ENCODE data around the gene DDIT4. TPM values are rescaled to one million over a fixed set of nuclear protein-coding genes. Genes with fewer than 3 reads are reported as not detected.

Gene DDIT4
- total and polyA plus RNA-seq, 2 experiments from 2014 or later = 114 to 136 TPM

DNA sequence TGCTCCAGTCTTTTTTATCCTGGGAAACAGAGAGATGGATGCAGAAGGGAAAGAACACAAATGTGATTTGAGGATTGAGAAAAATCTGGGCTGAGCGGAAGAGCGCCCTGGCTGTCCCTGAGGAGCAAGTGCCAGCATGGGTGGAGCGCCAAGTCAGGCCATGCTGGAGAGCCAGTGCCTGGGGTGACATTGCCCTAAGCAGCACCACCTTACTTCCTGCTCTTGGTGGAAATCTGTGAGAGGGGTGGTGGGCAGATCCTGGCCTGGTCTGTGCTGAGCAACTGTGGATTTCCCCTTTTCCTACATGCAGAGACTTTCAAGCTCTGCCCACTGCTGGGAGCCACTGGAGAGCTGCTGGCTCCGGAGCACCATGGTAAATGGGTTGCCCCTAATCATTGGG is 36.9 kb downstream of the DDIT4 start:
- H3K4me1 Mint-ChIP-seq = peaks cover 26% of the 10 kb centered on the region
- H3K27ac ChIP-seq (ENCODE audit: low read depth) = peak overlapping the region; percentile 76; the same call in 1 of the 2 replicates
- no peaks in the 10 kb centered on the region; the same call in 2 of the 3 replicates for H3K36me3 Mint-ChIP-seq (ENCODE audit: low read depth)
- ATAC-seq (peak; percentile 12), DNase-seq (ENCODE audit: low spot score) (no peak)
- H2AFZ ChIP-seq = peak overlapping the region; percentile 88
- TF ChIP-seq CREB1 (CRISPR knock-in tag; IDR thresholded peaks at IDR 0.05; ENCODE audit: low read depth) (no peak), STAT1 (IDR thresholded peaks at IDR 0.05; ENCODE audit: unreplicated experiment) (no peak)
- TF ChIP-seq, protein P1, sequence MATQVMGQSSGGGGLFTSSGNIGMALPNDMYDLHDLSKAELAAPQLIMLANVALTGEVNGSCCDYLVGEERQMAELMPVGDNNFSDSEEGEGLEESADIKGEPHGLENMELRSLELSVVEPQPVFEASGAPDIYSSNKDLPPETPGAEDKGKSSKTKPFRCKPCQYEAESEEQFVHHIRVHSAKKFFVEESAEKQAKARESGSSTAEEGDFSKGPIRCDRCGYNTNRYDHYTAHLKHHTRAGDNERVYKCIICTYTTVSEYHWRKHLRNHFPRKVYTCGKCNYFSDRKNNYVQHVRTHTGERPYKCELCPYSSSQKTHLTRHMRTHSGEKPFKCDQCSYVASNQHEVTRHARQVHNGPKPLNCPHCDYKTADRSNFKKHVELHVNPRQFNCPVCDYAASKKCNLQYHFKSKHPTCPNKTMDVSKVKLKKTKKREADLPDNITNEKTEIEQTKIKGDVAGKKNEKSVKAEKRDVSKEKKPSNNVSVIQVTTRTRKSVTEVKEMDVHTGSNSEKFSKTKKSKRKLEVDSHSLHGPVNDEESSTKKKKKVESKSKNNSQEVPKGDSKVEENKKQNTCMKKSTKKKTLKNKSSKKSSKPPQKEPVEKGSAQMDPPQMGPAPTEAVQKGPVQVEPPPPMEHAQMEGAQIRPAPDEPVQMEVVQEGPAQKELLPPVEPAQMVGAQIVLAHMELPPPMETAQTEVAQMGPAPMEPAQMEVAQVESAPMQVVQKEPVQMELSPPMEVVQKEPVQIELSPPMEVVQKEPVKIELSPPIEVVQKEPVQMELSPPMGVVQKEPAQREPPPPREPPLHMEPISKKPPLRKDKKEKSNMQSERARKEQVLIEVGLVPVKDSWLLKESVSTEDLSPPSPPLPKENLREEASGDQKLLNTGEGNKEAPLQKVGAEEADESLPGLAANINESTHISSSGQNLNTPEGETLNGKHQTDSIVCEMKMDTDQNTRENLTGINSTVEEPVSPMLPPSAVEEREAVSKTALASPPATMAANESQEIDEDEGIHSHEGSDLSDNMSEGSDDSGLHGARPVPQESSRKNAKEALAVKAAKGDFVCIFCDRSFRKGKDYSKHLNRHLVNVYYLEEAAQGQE (IDR thresholded peaks at IDR 0.05; ENCODE audit: unreplicated experiment) = no peak
- no peaks in the 10 kb centered on the region for H3K36me3 ChIP-seq (ENCODE audit: insufficient read depth)
- no peaks in the 10 kb centered on the region for H3K9me2 ChIP-seq (ENCODE audit: insufficient read depth)
- no peaks in the 10 kb centered on the region for H3F3A ChIP-seq (replicated peaks; ENCODE audit: low read depth)
- H3K79me2 ChIP-seq (replicated peaks; ENCODE audit: insufficient read depth) = no peaks in the 10 kb centered on the region
- H3K4me1 ChIP-seq (ENCODE audit: insufficient read depth) = peaks cover 19% of the 10 kb centered on the region
- no peak overlapping the region; the same call in 2 of the 3 replicates for H3K4me3 Mint-ChIP-seq
- H3K4me2 ChIP-seq = peak overlapping the region; percentile 66
- no peak overlapping the region for H3K27ac Mint-ChIP-seq
- no peaks in the 10 kb centered on the region for H4K20me1 ChIP-seq (replicated peaks; ENCODE audit: insufficient read depth)
- H3K9me3 Mint-ChIP-seq = no peaks in the 10 kb centered on the region
- no peak overlapping the region for H3K4me3 ChIP-seq
- peaks cover 14% of the 10 kb centered on the region for H3K27me3 Mint-ChIP-seq (ENCODE audit: insufficient read depth, low read depth, poor library complexity)
- no peaks in the 10 kb centered on the region for H3K27me3 ChIP-seq (ENCODE audit: insufficient read depth)

DNA sequence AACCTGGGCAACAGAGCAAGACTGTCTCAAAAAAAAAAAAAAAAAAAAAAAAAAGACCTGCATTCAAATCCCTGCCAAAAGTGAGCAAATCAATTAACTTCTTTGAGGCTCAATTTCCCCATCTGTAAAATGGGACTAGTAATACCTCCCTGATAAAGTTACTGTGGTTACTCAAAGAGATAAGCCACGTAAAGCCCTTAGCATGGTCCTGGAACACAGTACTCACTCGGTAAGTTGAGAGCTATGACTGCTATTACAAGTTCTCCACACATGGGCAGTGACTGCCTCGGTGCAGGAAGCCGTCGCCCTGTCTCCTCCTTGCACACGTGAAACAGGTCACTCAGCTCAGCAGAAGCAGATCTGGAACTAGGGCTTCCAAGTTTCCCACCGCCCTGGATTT is 37.9 kb downstream of the DDIT4 start:
- no peak overlapping the region for H2AFZ ChIP-seq
- H3K4me1 Mint-ChIP-seq = peaks cover 31% of the 10 kb centered on the region
- H3K4me1 ChIP-seq (ENCODE audit: insufficient read depth) = peaks cover 21% of the 10 kb centered on the region
- H3K9me2 ChIP-seq (ENCODE audit: insufficient read depth) = no peaks in the 10 kb centered on the region
- no peaks in the 10 kb centered on the region for H3F3A ChIP-seq (replicated peaks; ENCODE audit: low read depth)
- no peaks in the 10 kb centered on the region for H3K36me3 ChIP-seq (ENCODE audit: insufficient read depth)
- H3K27me3 Mint-ChIP-seq (ENCODE audit: insufficient read depth, low read depth, poor library complexity) = peaks cover 14% of the 10 kb centered on the region
- H3K27ac ChIP-seq (ENCODE audit: low read depth) = no peak overlapping the region
- DNase-seq (ENCODE audit: low spot score) (no peak), ATAC-seq (no peak)
- H3K9me3 Mint-ChIP-seq = no peaks in the 10 kb centered on the region
- H3K4me3 ChIP-seq = no peak overlapping the region
- H4K20me1 ChIP-seq (replicated peaks; ENCODE audit: insufficient read depth) = no peaks in the 10 kb centered on the region
- no peak for TF ChIP-seq POLR2AphosphoS5 (IDR thresholded peaks at IDR 0.05; ENCODE audit: low read depth)
- no peak overlapping the region for H3K4me2 ChIP-seq
- no peaks in the 10 kb centered on the region for H3K27me3 ChIP-seq (ENCODE audit: insufficient read depth)
- H3K4me3 Mint-ChIP-seq = no peak overlapping the region
- no peaks in the 10 kb centered on the region for H3K79me2 ChIP-seq (replicated peaks; ENCODE audit: insufficient read depth)
- H3K36me3 Mint-ChIP-seq (ENCODE audit: low read depth) = no peaks in the 10 kb centered on the region; the same call in 2 of the 3 replicates
- H3K27ac Mint-ChIP-seq = no peak overlapping the region

DNA sequence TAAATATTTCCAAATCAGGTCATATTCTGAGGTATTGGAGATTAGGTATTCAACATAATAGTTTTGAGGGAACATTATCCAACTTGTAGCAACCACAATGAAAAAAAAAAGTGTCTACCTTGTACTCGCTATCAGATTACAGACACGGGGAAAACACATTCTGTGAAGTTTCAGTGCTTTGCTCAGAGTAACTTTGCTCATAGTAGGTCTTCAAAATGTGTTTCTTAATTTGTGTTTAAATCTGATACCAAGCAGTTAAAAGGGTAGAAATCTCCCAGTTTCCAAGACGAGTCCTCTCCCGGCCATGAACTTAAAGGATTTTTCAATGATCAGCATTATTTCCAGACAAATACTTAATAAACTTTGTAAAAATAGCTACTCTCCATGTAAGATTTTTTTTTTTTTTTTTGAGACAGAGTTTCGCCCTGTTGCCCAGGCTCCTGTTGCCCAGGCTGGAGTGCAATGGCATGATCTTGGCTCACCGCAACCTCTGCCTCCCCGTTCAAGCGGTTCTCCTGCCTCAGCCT is 39.2 kb downstream of the DDIT4 start:
- no peaks in the 10 kb centered on the region for H3K27me3 ChIP-seq (ENCODE audit: insufficient read depth)
- H3K9me2 ChIP-seq (ENCODE audit: insufficient read depth) = no peaks in the 10 kb centered on the region
- ATAC-seq = no peak
- Mint-ChIP-seq H3K27ac (no peak overlapping the region), H3K27me3 (ENCODE audit: insufficient read depth, low read depth, poor library complexity) (peaks cover 14% of the 10 kb centered on the region), H3K4me3 (no peak overlapping the region), H3K36me3 (ENCODE audit: low read depth) (no peaks in the 10 kb centered on the region; the same call in 2 of the 3 replicates), H3K4me1 (peaks cover 36% of the 10 kb centered on the region), H3K9me3 (no peaks in the 10 kb centered on the region)
- no peak overlapping the region for H3K4me3 ChIP-seq
- no peaks in the 10 kb centered on the region for H3F3A ChIP-seq (replicated peaks; ENCODE audit: low read depth)
- H2AFZ ChIP-seq = no peak overlapping the region
- no peaks in the 10 kb centered on the region for H3K36me3 ChIP-seq (ENCODE audit: insufficient read depth)
- H3K27ac ChIP-seq (ENCODE audit: low read depth) = peak overlapping the region; percentile 21; the same call in 1 of the 2 replicates
- H3K79me2 ChIP-seq (replicated peaks; ENCODE audit: insufficient read depth) = no peaks in the 10 kb centered on the region
- H3K4me1 ChIP-seq (ENCODE audit: insufficient read depth) = peaks cover 21% of the 10 kb centered on the region
- H4K20me1 ChIP-seq (replicated peaks; ENCODE audit: insufficient read depth) = no peaks in the 10 kb centered on the region
- no peak for DNase-seq (ENCODE audit: low spot score)
- H3K4me2 ChIP-seq = no peak overlapping the region
- TF ChIP-seq, protein P2, sequence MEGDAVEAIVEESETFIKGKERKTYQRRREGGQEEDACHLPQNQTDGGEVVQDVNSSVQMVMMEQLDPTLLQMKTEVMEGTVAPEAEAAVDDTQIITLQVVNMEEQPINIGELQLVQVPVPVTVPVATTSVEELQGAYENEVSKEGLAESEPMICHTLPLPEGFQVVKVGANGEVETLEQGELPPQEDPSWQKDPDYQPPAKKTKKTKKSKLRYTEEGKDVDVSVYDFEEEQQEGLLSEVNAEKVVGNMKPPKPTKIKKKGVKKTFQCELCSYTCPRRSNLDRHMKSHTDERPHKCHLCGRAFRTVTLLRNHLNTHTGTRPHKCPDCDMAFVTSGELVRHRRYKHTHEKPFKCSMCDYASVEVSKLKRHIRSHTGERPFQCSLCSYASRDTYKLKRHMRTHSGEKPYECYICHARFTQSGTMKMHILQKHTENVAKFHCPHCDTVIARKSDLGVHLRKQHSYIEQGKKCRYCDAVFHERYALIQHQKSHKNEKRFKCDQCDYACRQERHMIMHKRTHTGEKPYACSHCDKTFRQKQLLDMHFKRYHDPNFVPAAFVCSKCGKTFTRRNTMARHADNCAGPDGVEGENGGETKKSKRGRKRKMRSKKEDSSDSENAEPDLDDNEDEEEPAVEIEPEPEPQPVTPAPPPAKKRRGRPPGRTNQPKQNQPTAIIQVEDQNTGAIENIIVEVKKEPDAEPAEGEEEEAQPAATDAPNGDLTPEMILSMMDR (conservative IDR thresholded peaks at IDR 0.05; ENCODE audit: low read depth in 2 of 2) = no peak
- TF ChIP-seq EZH2 (IDR thresholded peaks at IDR 0.05; ENCODE audit: low read depth, unreplicated experiment) (no peak), ZNF114 (CRISPR knock-in tag; IDR thresholded peaks at IDR 0.05) (no peak), STAT1 (IDR thresholded peaks at IDR 0.05; ENCODE audit: unreplicated experiment) (no peak), NANOG (IDR thresholded peaks at IDR 0.05; ENCODE audit: borderline replicate concordance) (no peak)

Measured in GM23338 (cell line).